Neural progenitor cell (in vitro differentiated cells): ENCODE data around the gene PILRB. TPM values are rescaled to one million over a fixed set of nuclear protein-coding genes. Genes with fewer than 3 reads are reported as not detected.

ENCODE experiments used
- DNase-seq: peaks from one replicate; pipeline ENCODE4 v3.0.0-alpha.2; 2016; ENCODE audit warnings: low spot score
- H2AFZ ChIP-seq: fragments of 200-600 bp; sonication (generic); replicated peaks from 2 replicates; pipeline ENCODE4 v1.6.1; 2016; ENCODE audit warnings: antibody characterized with exemption
- H3F3A ChIP-seq: fragments of 200-600 bp; sonication (generic); 2 replicates; pipeline ENCODE4 v1.6.1; 2016; ENCODE audit warnings: antibody characterized with exemption, low read depth
- H3K27ac ChIP-seq: fragments of 200-600 bp; sonication (generic); 2 replicates; pipeline ENCODE4 v1.5.1; 2016; ENCODE audit warnings: mild to moderate bottlenecking
- H3K27me3 ChIP-seq: fragments of 200-600 bp; sonication (generic); 2 replicates; pipeline ENCODE4 v1.6.1; 2016; ENCODE audit warnings: mild to moderate bottlenecking, moderate library complexity
- H3K36me3 ChIP-seq: fragments of 200-600 bp; sonication (generic); 2 replicates; pipeline ENCODE4 v1.5.1; 2016
- H3K4me1 ChIP-seq: fragments of 200-600 bp; sonication (generic); 2 replicates; pipeline ENCODE4 v1.6.1; 2016; ENCODE audit warnings: mixed run types
- H3K4me2 ChIP-seq: fragments of 200-600 bp; sonication (generic); 2 replicates; pipeline ENCODE4 v1.6.1; 2016
- H3K4me3 ChIP-seq: fragments of 200-600 bp; sonication (generic); 2 replicates; pipeline ENCODE4 v1.5.1; 2016
- H3K79me2 ChIP-seq: fragments of 200-600 bp; sonication (generic); 2 replicates; pipeline ENCODE4 v1.6.1; 2016; ENCODE audit warnings: low read depth
- H3K9ac ChIP-seq: fragments of 200-600 bp; sonication (generic); 2 replicates; pipeline ENCODE4 v1.6.1; 2016
- H3K9me3 ChIP-seq: fragments of 200-600 bp; sonication (generic); 2 replicates; pipeline ENCODE4 v1.5.1; 2016; ENCODE audit warnings: low read depth
- H4K20me1 ChIP-seq: fragments of 200-600 bp; sonication (generic); 2 replicates; pipeline ENCODE4 v1.6.1; 2016; ENCODE audit warnings: low read depth
- H3K27ac Mint-ChIP-seq: 3 replicates; pipeline ENCODE4 v1.8.0; 2021; ENCODE audit warnings: mixed read lengths
- H3K27me3 Mint-ChIP-seq: 2 replicates; pipeline ENCODE4 v1.8.0; 2022; ENCODE audit warnings: low read depth, mild to moderate bottlenecking, inconsistent platforms, moderate library complexity, mixed read lengths; ENCODE audit not compliant: insufficient read depth
- H3K36me3 Mint-ChIP-seq: 3 replicates; pipeline ENCODE4 v1.8.0; 2021; ENCODE audit warnings: mixed read lengths
- H3K4me1 Mint-ChIP-seq: 3 replicates; pipeline ENCODE4 v1.8.0; 2021; ENCODE audit warnings: mixed read lengths
- H3K4me3 Mint-ChIP-seq: 3 replicates; pipeline ENCODE4 v1.8.0; 2021; ENCODE audit warnings: mild to moderate bottlenecking, moderate library complexity, mixed read lengths
- H3K9me3 Mint-ChIP-seq: 3 replicates; pipeline ENCODE4 v1.8.0; 2020; ENCODE audit warnings: mixed read lengths
- EZH2 ChIP-seq: fragments of 200-600 bp; sonication (generic); IDR thresholded peaks from 2 replicates; pipeline ENCODE4 v1.6.1; 2017; ENCODE audit warnings: antibody characterized with exemption, mild to moderate bottlenecking, moderate library complexity
- EZH2phosphoT487 ChIP-seq: fragments of 200-600 bp; sonication (generic); IDR thresholded peaks from 2 replicates; pipeline ENCODE4 v1.6.1; 2017; ENCODE audit warnings: antibody characterized with exemption
- total RNA-seq: library from RNA; depleted of rRNA; stranded (reverse); fragments of >200 nt; gene quantifications from 2 replicates; pipeline ENCODE4 v1.2.3, GENCODE V29; 2015; ENCODE audit warnings: low replicate concordance
- TF ChIP-seq, protein P1 (sequence below): fragments of 200-600 bp; sonication (generic); IDR thresholded peaks from 2 replicates; pipeline ENCODE4 v1.5.1; 2017; ENCODE audit warnings: antibody characterized with exemption, mild to moderate bottlenecking

The PILRB gene
- total RNA-seq, 1 donor from 2014 or later = 19.3 TPM

DNA sequence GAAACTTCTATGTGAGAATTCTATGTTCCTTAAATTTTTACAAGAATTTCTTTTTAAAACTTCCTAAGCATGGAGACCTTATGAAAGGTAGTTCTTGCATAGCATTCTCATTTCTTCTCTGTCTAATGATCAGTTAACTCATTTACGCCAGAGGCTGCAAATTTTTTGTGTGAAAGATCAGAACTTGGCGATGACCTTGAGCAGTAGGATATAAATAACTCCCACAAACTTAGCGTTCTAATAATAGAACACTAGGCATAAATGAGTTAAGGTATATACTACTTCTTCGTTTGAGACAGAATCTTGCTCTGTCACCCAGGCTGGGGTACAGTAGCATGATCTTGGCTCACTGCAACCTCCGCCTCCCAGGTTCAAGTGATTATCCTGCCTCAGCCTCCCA lies 29.0 kb downstream of the PILRB start:
- Histone ChIP-seq H3F3A (no peaks in the 10 kb centered on the region), H3K9ac (no peak overlapping the region), H3K9me3 (no peaks in the 10 kb centered on the region), H3K36me3 (no peaks in the 10 kb centered on the region), H3K27me3 (no peaks in the 10 kb centered on the region), H2AFZ (no peak overlapping the region), H3K79me2 (no peaks in the 10 kb centered on the region), H3K4me2 (no peak overlapping the region), H4K20me1 (no peaks in the 10 kb centered on the region), H3K4me3 (no peak overlapping the region), H3K27ac (no peak overlapping the region), H3K4me1 (peaks cover 7% of the 10 kb centered on the region)
- H3K4me1 Mint-ChIP-seq = peaks cover 9% of the 10 kb centered on the region
- no peak for DNase-seq
- no peak overlapping the region for H3K27ac Mint-ChIP-seq
- no peaks in the 10 kb centered on the region for H3K9me3 Mint-ChIP-seq
- TF ChIP-seq, protein P1, sequence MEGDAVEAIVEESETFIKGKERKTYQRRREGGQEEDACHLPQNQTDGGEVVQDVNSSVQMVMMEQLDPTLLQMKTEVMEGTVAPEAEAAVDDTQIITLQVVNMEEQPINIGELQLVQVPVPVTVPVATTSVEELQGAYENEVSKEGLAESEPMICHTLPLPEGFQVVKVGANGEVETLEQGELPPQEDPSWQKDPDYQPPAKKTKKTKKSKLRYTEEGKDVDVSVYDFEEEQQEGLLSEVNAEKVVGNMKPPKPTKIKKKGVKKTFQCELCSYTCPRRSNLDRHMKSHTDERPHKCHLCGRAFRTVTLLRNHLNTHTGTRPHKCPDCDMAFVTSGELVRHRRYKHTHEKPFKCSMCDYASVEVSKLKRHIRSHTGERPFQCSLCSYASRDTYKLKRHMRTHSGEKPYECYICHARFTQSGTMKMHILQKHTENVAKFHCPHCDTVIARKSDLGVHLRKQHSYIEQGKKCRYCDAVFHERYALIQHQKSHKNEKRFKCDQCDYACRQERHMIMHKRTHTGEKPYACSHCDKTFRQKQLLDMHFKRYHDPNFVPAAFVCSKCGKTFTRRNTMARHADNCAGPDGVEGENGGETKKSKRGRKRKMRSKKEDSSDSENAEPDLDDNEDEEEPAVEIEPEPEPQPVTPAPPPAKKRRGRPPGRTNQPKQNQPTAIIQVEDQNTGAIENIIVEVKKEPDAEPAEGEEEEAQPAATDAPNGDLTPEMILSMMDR = no peak
- TF ChIP-seq EZH2phosphoT487 = no peak
- no peak for TF ChIP-seq EZH2
- H3K27me3 Mint-ChIP-seq = peaks cover 2% of the 10 kb centered on the region
- no peaks in the 10 kb centered on the region for H3K36me3 Mint-ChIP-seq
- no peak overlapping the region for H3K4me3 Mint-ChIP-seq

DNA sequence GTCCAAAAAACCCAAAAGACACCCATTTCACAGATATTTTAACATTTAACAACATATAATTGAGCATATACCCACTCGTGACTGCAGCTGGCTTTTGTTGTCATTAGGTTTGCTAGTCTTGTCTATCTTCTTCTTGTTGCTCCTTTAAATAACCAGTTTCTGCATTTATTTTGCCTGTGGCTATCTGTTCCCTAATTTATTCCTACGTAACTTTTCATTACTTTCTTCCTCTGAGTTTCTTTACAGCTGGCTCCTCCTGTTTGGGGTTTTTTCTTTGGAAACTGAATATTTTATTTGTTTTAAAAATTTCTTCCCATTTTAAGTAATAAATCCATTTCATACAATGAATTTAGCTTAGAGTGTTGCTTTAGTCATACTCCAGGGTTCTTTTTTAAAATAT lies 29.8 kb downstream of the PILRB start:
- H3K4me1 ChIP-seq = peaks cover 7% of the 10 kb centered on the region
- H3K27ac ChIP-seq = no peak overlapping the region
- TF ChIP-seq EZH2 = no peak
- TF ChIP-seq, protein P1 = no peak
- no peak for TF ChIP-seq EZH2phosphoT487
- no peaks in the 10 kb centered on the region for H4K20me1 ChIP-seq
- no peak overlapping the region for H3K4me3 Mint-ChIP-seq
- no peaks in the 10 kb centered on the region for H3K9me3 ChIP-seq
- no peak overlapping the region for H3K4me2 ChIP-seq
- H3K27me3 Mint-ChIP-seq = peaks cover under 1% of the 10 kb centered on the region
- no peak overlapping the region for H3K9ac ChIP-seq
- H3K79me2 ChIP-seq = no peaks in the 10 kb centered on the region
- no peak for DNase-seq
- H3K27me3 ChIP-seq = no peaks in the 10 kb centered on the region
- no peaks in the 10 kb centered on the region for H3K36me3 Mint-ChIP-seq
- no peaks in the 10 kb centered on the region for H3K9me3 Mint-ChIP-seq
- peaks cover 9% of the 10 kb centered on the region for H3K4me1 Mint-ChIP-seq
- no peak overlapping the region for H3K4me3 ChIP-seq
- H2AFZ ChIP-seq = no peak overlapping the region
- no peaks in the 10 kb centered on the region for H3K36me3 ChIP-seq
- H3K27ac Mint-ChIP-seq = no peak overlapping the region
- no peaks in the 10 kb centered on the region for H3F3A ChIP-seq

DNA sequence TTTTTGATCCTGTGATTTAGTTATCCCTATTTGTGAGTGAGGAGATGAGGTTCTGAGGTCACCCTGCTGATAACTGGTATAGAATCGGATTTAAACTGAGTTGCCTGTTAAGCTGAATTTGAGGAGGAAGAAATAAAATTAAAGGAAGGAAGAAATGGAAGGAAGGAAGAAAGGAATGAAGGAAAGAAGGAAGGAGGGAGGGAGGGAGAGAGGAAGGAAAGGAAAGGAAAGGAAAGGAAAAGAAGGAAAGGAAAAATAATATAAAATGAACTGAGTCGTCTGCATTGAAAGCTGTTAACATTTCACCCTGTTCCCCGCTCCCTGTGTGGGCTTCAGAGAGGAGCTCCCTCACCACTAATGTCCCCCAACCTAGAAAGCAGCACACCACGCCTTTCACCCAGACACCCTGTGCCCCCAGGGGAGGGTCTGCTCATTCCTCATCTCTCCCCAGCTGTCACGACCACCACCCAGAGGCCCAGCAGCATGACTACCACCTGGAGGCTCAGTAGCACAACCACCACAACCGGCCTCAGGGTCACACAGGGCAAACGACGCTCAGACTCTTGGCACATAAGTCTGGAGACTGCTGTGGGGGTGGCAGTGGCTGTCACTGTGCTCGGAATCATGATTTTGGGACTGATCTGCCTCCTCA lies 31.6 kb downstream of the PILRB start:
- H3K4me3 ChIP-seq = no peak overlapping the region
- no peak overlapping the region for H2AFZ ChIP-seq
- no peak overlapping the region for H3K4me2 ChIP-seq
- no peaks in the 10 kb centered on the region for H3K79me2 ChIP-seq
- H3K4me1 Mint-ChIP-seq = peaks cover 16% of the 10 kb centered on the region
- H3K9ac ChIP-seq = no peak overlapping the region
- no peaks in the 10 kb centered on the region for H3K9me3 ChIP-seq
- H4K20me1 ChIP-seq = no peaks in the 10 kb centered on the region
- H3K4me3 Mint-ChIP-seq = no peak overlapping the region
- no peaks in the 10 kb centered on the region for H3K27me3 ChIP-seq
- H3K36me3 ChIP-seq = no peaks in the 10 kb centered on the region
- peaks cover 12% of the 10 kb centered on the region for H3K4me1 ChIP-seq
- H3K36me3 Mint-ChIP-seq = no peaks in the 10 kb centered on the region
- no peaks in the 10 kb centered on the region for H3F3A ChIP-seq
- peak overlapping the region; percentile 6 for H3K27ac Mint-ChIP-seq
- no peak overlapping the region for H3K27ac ChIP-seq
- DNase-seq = no peak
- H3K27me3 Mint-ChIP-seq = no peaks in the 10 kb centered on the region
- TF ChIP-seq EZH2phosphoT487 = no peak
- TF ChIP-seq, protein P1 = no peak
- no peak for TF ChIP-seq EZH2
- no peaks in the 10 kb centered on the region for H3K9me3 Mint-ChIP-seq
